GM13977 (cell line): ENCODE results near the gene AMH.

Source experiments
- DNase-seq: peaks from one replicate; pipeline ENCODE4 v3.0.0; 2012; ENCODE audit warnings: low spot score
- CTCF ChIP-seq: IDR thresholded peaks from 2 replicates; pipeline ENCODE4 v1.5.1; 2012; ENCODE audit warnings: mild to moderate bottlenecking, control low read depth; ENCODE audit not compliant: insufficient read depth; ENCODE audit errors: extremely low read depth, missing control alignments
- in situ Hi-C: fragments of 300-500 bp; cut with MboI; formaldehyde crosslinking; loops from one replicate; pipeline ENCODE4 v1.12.0; 2022; ENCODE audit warnings: low sequenced_read_pairs, low pct_unique_long_range_greater_than_20kb, mixed read lengths, inconsistent platforms; ENCODE audit not compliant: unreplicated experiment

AMH gene

GRCh38 chr19:2226051-2226839 lies 22.9 kb upstream of the AMH start:
- in situ Hi-C loops: no loop called here

GRCh38 chr19:2226840-2227360 lies 22.2 kb upstream of the AMH start:
- in situ Hi-C loops: no loop called here
- no peak for DNase-seq

More at GRCh38 chr19:2226051-2226839, 22.9 kb upstream of the AMH start:
- DNase-seq: no peak
- TF ChIP-seq CTCF: no peak

GRCh38 chr19:2227415-2228156 lies 21.5 kb upstream of the AMH start:
- no peak for DNase-seq
- in situ Hi-C loops: no loop called here

More at GRCh38 chr19:2226840-2227360, 22.2 kb upstream of the AMH start:
- TF ChIP-seq CTCF: no peak

GRCh38 chr19:2228157-2229030 lies 20.7 kb upstream of the AMH start:
- no peak for TF ChIP-seq CTCF
- in situ Hi-C loops: no loop called here
- DNase-seq: no peak

More at GRCh38 chr19:2227415-2228156, 21.5 kb upstream of the AMH start:
- no peak for TF ChIP-seq CTCF

- DNase-seq: no peak
- no peak for TF ChIP-seq CTCF
- in situ Hi-C loops: no loop called here
Observed at GRCh38 chr19:2229103-2230032, 19.8 kb upstream of the AMH start.
